Left ventricle myocardium inferior (tissue), 1 donor: ENCODE measurements around the gene CEACAM8. TPM values are rescaled to one million over a fixed set of nuclear protein-coding genes. Genes with fewer than 3 reads are reported as not detected.

Source experiments
- DNase-seq: peaks from one replicate; pipeline ENCODE4 v3.0.0-alpha.2; 2020
- H3K27ac ChIP-seq: fragments of 200-600 bp; replicated peaks from 2 replicates; pipeline ENCODE4 v1.8.0; 2021
- H3K27me3 ChIP-seq: fragments of 200-600 bp; 2 replicates; pipeline ENCODE4 v1.8.0; 2021; ENCODE audit warnings: low read depth
- H3K36me3 ChIP-seq: fragments of 200-600 bp; 2 replicates; pipeline ENCODE4 v1.8.0; 2021
- H3K4me1 ChIP-seq: fragments of 200-600 bp; 2 replicates; pipeline ENCODE4 v1.8.0; 2021
- H3K4me3 ChIP-seq: fragments of 200-600 bp; 2 replicates; pipeline ENCODE4 v1.8.0; 2021; ENCODE audit warnings: mild to moderate bottlenecking, moderate library complexity
- H3K9me3 ChIP-seq: fragments of 200-600 bp; replicated peaks from 2 replicates; pipeline ENCODE4 v1.8.0; 2021
- CTCF ChIP-seq: fragments of 200-600 bp; IDR thresholded peaks from 2 replicates; pipeline ENCODE4 v1.8.0; 2021; ENCODE audit warnings: antibody characterized with exemption, mild to moderate bottlenecking, borderline replicate concordance
- intact Hi-C: fragments of 100-400 bp; cut with micrococcal nuclease; formaldehyde crosslinking; loops from one replicate; pipeline ENCODE4 v1.11.0; 2022
- total RNA-seq: library from RNA; stranded (reverse); fragmentation: NEBNext Ultra II Directional; extraction: Animal tissue kit (Norgen Biotek cat#: 25700); gene quantifications from one replicate; pipeline ENCODE4 v1.2.1, GENCODE V29; 2021
- donor health status: DM: no; HTN: yes; CAD: no; lungs with severe emphysema.

The CEACAM8 gene
- total RNA-seq, 1 donor from 2014 or later = not detected

- no peak for TF ChIP-seq CTCF
Measured at GRCh38 chr19:42584466-42584865, 10.3 kb downstream of the CEACAM8 start.

GRCh38 chr19:42577016-42577415 lies 17.7 kb downstream of the CEACAM8 start:
- DNase-seq = no peak
- Histone ChIP-seq H3K4me1 (no peaks in the 10 kb centered on the region), H3K27ac (no peak overlapping the region), H3K9me3 (no peaks in the 10 kb centered on the region), H3K4me3 (no peak overlapping the region), H3K27me3 (peaks cover 23% of the 10 kb centered on the region), H3K36me3 (no peaks in the 10 kb centered on the region)
- TF ChIP-seq CTCF = no peak
- intact Hi-C loops = no loop called here

More at GRCh38 chr19:42584466-42584865, 10.3 kb downstream of the CEACAM8 start:
- no peak overlapping the region for H3K4me3 ChIP-seq
- H3K27me3 ChIP-seq = peaks cover 10% of the 10 kb centered on the region
- no peaks in the 10 kb centered on the region for H3K4me1 ChIP-seq
- intact Hi-C loops = no loop called here
- no peaks in the 10 kb centered on the region for H3K36me3 ChIP-seq
- H3K27ac ChIP-seq = no peak overlapping the region
- DNase-seq = no peak
- no peaks in the 10 kb centered on the region for H3K9me3 ChIP-seq

- no peaks in the 10 kb centered on the region for H3K9me3 ChIP-seq
- no peaks in the 10 kb centered on the region for H3K36me3 ChIP-seq
- no peak overlapping the region for H3K4me3 ChIP-seq
- no peak for DNase-seq
- H3K27ac ChIP-seq = no peak overlapping the region
- no peak for TF ChIP-seq CTCF
- intact Hi-C loops = no loop called here
- H3K4me1 ChIP-seq = no peaks in the 10 kb centered on the region
- peaks cover 23% of the 10 kb centered on the region for H3K27me3 ChIP-seq
Measured at GRCh38 chr19:42576241-42576640, 18.5 kb downstream of the CEACAM8 start.

GRCh38 chr19:42573642-42574041 lies 21.1 kb downstream of the CEACAM8 start:
- DNase-seq = no peak
- Histone ChIP-seq H3K4me3 (no peak overlapping the region), H3K27me3 (peaks cover 14% of the 10 kb centered on the region), H3K4me1 (no peaks in the 10 kb centered on the region), H3K36me3 (no peaks in the 10 kb centered on the region), H3K27ac (no peak overlapping the region), H3K9me3 (no peaks in the 10 kb centered on the region)
- no peak for TF ChIP-seq CTCF
- intact Hi-C loops = no loop called here

GRCh38 chr19:42571116-42571515 lies 23.6 kb downstream of the CEACAM8 start:
- Histone ChIP-seq H3K4me1 (peaks cover 6% of the 10 kb centered on the region), H3K9me3 (no peaks in the 10 kb centered on the region), H3K27me3 (peaks cover 4% of the 10 kb centered on the region), H3K4me3 (no peak overlapping the region), H3K27ac (no peak overlapping the region), H3K36me3 (no peaks in the 10 kb centered on the region)
- no peak for DNase-seq
- TF ChIP-seq CTCF = no peak
- intact Hi-C loops = no loop called here

GRCh38 chr19:42569193-42569592 lies 25.5 kb downstream of the CEACAM8 start:
- Histone ChIP-seq H3K4me3 (no peak overlapping the region), H3K4me1 (peaks cover 8% of the 10 kb centered on the region), H3K36me3 (no peaks in the 10 kb centered on the region), H3K27me3 (no peaks in the 10 kb centered on the region), H3K9me3 (no peaks in the 10 kb centered on the region), H3K27ac (no peak overlapping the region)
- TF ChIP-seq CTCF = no peak
- intact Hi-C loops = no loop called here
- no peak for DNase-seq
